NCI-H2196 (cell line): ENCODE data around the gene SLC6A6.
A peak's percentile ranks its signal among the peaks of the same experiment; 100 is the strongest.
"Not testable (repeated sequence)": the region's sequence is repeated elsewhere in the genome, so short reads cannot be mapped to it uniquely, and the experiment has no call there.

Experiments
- DNase-seq: peaks from one replicate; lab custom pipeline; 2025; ENCODE audit not compliant: unreplicated experiment; lab: John Stamatoyannopoulos, UW

Gene SLC6A6

GRCh38 chr3:14503706-14504065 is 101.3 kb downstream of the SLC6A6 start:
- no peak for DNase-seq

- DNase-seq = no peak
These were observed 102.8 kb downstream of the SLC6A6 start for GRCh38 chr3:14505001-14505802.

GRCh38 chr3:14505803-14506500 is 103.5 kb downstream of the SLC6A6 start:
- no peak for DNase-seq

GRCh38 chr3:14506626-14507304 is 104.4 kb downstream of the SLC6A6 start:
- no peak for DNase-seq

GRCh38 chr3:14507305-14507741 is 104.9 kb downstream of the SLC6A6 start:
- no peak for DNase-seq

GRCh38 chr3:14507757-14508504 is 105.5 kb downstream of the SLC6A6 start:
- no peak for DNase-seq

GRCh38 chr3:14508505-14508819 is 106.1 kb downstream of the SLC6A6 start:
- DNase-seq = no peak

- DNase-seq = peak; percentile 44
These were observed 106.8 kb downstream of the SLC6A6 start for GRCh38 chr3:14508966-14509795.

GRCh38 chr3:14509796-14510100 is 107.3 kb downstream of the SLC6A6 start:
- DNase-seq = no peak

- DNase-seq = no peak
These were observed 108.6 kb downstream of the SLC6A6 start for GRCh38 chr3:14510838-14511622.

- DNase-seq = no peak
These were observed 109.3 kb downstream of the SLC6A6 start for GRCh38 chr3:14511623-14512280.

GRCh38 chr3:14512281-14512941 is 110.0 kb downstream of the SLC6A6 start:
- DNase-seq = no peak

GRCh38 chr3:14512942-14513327 is 110.5 kb downstream of the SLC6A6 start:
- no peak for DNase-seq

- no peak for DNase-seq
These were observed 111.3 kb downstream of the SLC6A6 start for GRCh38 chr3:14513566-14514322.

- DNase-seq = no peak
These were observed 111.9 kb downstream of the SLC6A6 start for GRCh38 chr3:14514323-14514720.

GRCh38 chr3:14515526-14515925 is 113.1 kb downstream of the SLC6A6 start:
- DNase-seq = not testable (repeated sequence)

- no peak for DNase-seq
These were observed 114.4 kb downstream of the SLC6A6 start for GRCh38 chr3:14516738-14517345.
